DMS153 treated with DMSO at 0.1 percent for 48 hours (cell line): ENCODE results near the gene TRAF3IP1.
"Not testable (repeated sequence)": the region's sequence is repeated elsewhere in the genome, so short reads cannot be mapped to it uniquely, and the experiment has no call there.

ENCODE experiments used
- DNase-seq: peaks from one replicate; lab custom pipeline; 2025; ENCODE audit not compliant: unreplicated experiment; lab: John Stamatoyannopoulos, UW

Gene TRAF3IP1

GRCh38 chr2:238306672-238306998 lies 13.7 kb upstream of the TRAF3IP1 start:
- no peak for DNase-seq

- DNase-seq, result no peak
These were observed 12.1 kb upstream of the TRAF3IP1 start for GRCh38 chr2:238308177-238308576.

- DNase-seq, result not testable (repeated sequence)
These were observed 9.6 kb upstream of the TRAF3IP1 start for GRCh38 chr2:238310721-238311120.

- no peak for DNase-seq
These were observed 6.9 kb upstream of the TRAF3IP1 start for GRCh38 chr2:238313289-238313990.

- no peak for DNase-seq
These were observed 6.3 kb upstream of the TRAF3IP1 start for GRCh38 chr2:238313991-238314350.

GRCh38 chr2:238314576-238314975 lies 5.7 kb upstream of the TRAF3IP1 start:
- DNase-seq, result no peak

- DNase-seq, result no peak
These were observed 5.2 kb upstream of the TRAF3IP1 start for GRCh38 chr2:238315031-238315595.

GRCh38 chr2:238320648-238321281 lies 447 bp downstream of the TRAF3IP1 start:
- DNase-seq, result no peak

- no peak for DNase-seq
These were observed 1.1 kb downstream of the TRAF3IP1 start for GRCh38 chr2:238321467-238321866.

GRCh38 chr2:238322001-238322411 lies 1.7 kb downstream of the TRAF3IP1 start:
- DNase-seq, result no peak

GRCh38 chr2:238324248-238324647 lies 3.9 kb downstream of the TRAF3IP1 start:
- DNase-seq, result not testable (repeated sequence)

GRCh38 chr2:238325694-238326093 lies 5.4 kb downstream of the TRAF3IP1 start:
- DNase-seq, result no peak

- DNase-seq, result no peak
These were observed 6.6 kb downstream of the TRAF3IP1 start for GRCh38 chr2:238326801-238327365.

- DNase-seq, result no peak
These were observed 7.4 kb downstream of the TRAF3IP1 start for GRCh38 chr2:238327751-238328150.

- DNase-seq, result no peak
These were observed 10.1 kb downstream of the TRAF3IP1 start for GRCh38 chr2:238330391-238330790.

- no peak for DNase-seq
These were observed 11.6 kb downstream of the TRAF3IP1 start for GRCh38 chr2:238331916-238332315.

GRCh38 chr2:238334885-238335284 lies 14.6 kb downstream of the TRAF3IP1 start:
- no peak for DNase-seq

GRCh38 chr2:238335591-238335990 lies 15.3 kb downstream of the TRAF3IP1 start:
- not testable (repeated sequence) for DNase-seq

- DNase-seq, result no peak
These were observed 15.8 kb downstream of the TRAF3IP1 start for GRCh38 chr2:238336151-238336550.

- DNase-seq, result no peak
These were observed 16.6 kb downstream of the TRAF3IP1 start for GRCh38 chr2:238336793-238337444.

GRCh38 chr2:238337846-238338245 lies 17.5 kb downstream of the TRAF3IP1 start:
- DNase-seq, result no peak
